Breast epithelium (tissue), 3 donors: ENCODE measurements around the gene STX5.

Source experiments
- CTCF ChIP-seq, 3 donors: fragments of 450-650 bp; IDR thresholded peaks; one replicate each; pipeline ENCODE4 v1.5.1; 2016 to 2017; ENCODE audit warnings: antibody characterized with exemption in 3 of 3, mild to moderate bottlenecking in 3 of 3, moderate library complexity in 3 of 3
- POLR2A ChIP-seq: fragments of 450-650 bp; IDR thresholded peaks from one replicate; pipeline ENCODE4 v1.6.1; 2016; ENCODE audit warnings: antibody characterized with exemption, mild to moderate bottlenecking, moderate library complexity
- POLR2AphosphoS5 ChIP-seq, 3 donors: sonication (generic); formaldehyde crosslinking; IDR thresholded peaks; one replicate each; pipeline ENCODE4 v1.6.1; 2017; ENCODE audit warnings: antibody characterized with exemption in 3 of 3

- TF ChIP-seq CTCF (IDR thresholded peaks at IDR 0.05) (no peak), POLR2AphosphoS5 (IDR thresholded peaks at IDR 0.05) (no peak), POLR2A (no peak)
Observed at GRCh38 chr11:62777389-62777788, 54.5 kb downstream of the STX5 start.
